HG03442 (cell line): Measurements from ENCODE around the gene OR6S1.
"Not testable (repeated sequence)": the region's sequence is repeated elsewhere in the genome, so short reads cannot be mapped to it uniquely, and the experiment has no call there.

Experiments used
- ATAC-seq: cut with Tn5 transposase; IDR thresholded peaks from one replicate; pipeline ENCODE4 v1.9.1; 2021; ENCODE audit warnings: mild to moderate bottlenecking, moderate library complexity; ENCODE audit not compliant: unreplicated experiment

The OR6S1 gene

DNA sequence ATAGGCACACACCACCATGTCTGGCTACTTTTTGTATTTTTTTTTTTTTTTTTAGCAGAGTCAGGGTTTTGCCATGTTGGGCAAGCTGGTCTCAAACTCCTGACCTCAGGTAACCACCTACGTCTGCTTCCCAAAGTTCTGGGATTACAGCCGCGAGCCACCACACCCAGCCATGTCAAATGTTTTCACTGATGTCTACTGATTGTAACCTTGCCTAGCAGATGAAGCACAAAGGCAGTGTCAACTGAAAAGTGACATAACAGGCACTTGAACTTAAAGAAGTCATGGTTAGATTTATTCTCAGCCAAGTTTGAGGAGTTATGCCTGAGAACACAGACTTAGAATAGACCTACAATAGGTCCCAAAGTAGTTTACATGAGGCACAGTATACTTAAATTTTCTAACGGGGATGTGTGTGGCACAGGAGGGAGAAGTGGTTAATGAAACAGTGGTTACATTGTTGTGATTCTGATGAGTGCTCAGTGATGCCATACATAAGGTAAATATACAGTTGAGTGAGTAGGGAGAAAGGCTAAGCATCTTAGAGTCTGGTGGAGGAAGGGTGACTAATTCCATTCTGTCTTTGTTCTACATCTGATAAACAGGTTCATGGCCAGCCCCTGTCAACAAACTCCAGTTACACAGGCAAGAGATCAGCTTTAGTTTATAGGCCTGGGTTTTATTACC is 30.2 kb upstream of the OR6S1 start:
- no peak for ATAC-seq

DNA sequence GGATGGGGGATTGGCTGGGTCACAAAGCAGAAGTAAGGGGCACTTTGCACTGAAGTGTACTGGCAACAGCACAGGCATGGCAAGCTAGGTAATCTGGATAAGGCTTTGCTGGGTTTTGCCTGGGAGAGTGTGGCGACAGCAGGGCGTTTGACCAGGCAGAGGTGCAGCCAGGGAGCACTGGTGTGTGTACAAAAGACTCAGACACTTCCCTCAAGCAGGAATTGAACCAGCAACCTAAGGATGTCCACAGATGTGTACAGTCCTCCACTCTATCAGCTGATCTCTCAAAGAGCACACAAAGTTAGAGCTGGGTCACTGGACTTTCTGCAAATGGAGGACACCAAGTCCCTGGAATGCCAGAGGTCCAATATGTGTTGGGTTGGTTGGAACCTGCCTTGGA is 27.5 kb upstream of the OR6S1 start:
- ATAC-seq, result no peak

DNA sequence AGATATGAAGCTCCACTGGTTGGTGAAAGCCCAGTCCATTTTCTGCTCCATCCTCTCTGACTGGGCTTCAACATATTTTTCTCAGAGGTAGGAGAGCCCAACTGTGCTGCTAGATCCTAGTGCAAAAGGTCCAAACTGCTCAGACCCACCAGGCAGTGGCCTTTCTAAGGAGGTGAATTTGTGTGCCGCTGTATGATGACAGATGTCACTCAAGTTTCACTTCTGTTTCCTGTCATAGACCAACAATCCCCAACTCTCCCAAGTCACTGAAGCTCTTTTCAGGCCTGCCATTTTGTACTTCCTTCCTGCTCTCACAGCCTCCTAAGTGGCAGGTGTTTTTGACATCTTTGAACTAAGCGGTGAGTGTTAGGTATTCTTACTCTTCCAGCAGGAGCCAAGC is 26.5 kb upstream of the OR6S1 start:
- peak; percentile 83 for ATAC-seq

DNA sequence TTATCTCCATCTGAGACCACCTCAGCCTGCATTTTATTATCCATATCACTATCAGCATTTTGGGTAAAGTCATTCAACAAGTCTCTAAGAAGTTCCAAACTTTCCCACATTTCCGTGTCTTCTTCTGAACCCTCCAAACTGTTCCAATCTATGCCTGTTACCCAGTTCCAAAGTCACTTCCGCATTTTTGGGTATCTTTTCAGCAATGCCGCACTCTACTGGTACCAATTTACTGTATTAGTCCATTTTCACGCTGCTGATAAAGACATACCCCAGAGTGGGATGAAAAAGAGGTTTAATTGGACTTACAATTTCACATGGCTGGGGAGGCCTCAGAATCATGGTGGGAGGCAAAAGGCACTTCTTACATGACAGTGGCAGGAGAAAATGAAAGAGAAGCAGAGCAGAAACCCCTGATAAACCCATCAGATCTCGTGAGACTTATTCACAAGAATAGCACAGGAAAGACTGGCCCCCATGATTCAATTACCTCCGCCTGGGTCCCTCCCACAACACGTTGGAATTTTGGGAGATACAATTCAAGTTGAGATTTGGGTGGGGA is 25.0 kb upstream of the OR6S1 start:
- ATAC-seq, result not testable (repeated sequence)

DNA sequence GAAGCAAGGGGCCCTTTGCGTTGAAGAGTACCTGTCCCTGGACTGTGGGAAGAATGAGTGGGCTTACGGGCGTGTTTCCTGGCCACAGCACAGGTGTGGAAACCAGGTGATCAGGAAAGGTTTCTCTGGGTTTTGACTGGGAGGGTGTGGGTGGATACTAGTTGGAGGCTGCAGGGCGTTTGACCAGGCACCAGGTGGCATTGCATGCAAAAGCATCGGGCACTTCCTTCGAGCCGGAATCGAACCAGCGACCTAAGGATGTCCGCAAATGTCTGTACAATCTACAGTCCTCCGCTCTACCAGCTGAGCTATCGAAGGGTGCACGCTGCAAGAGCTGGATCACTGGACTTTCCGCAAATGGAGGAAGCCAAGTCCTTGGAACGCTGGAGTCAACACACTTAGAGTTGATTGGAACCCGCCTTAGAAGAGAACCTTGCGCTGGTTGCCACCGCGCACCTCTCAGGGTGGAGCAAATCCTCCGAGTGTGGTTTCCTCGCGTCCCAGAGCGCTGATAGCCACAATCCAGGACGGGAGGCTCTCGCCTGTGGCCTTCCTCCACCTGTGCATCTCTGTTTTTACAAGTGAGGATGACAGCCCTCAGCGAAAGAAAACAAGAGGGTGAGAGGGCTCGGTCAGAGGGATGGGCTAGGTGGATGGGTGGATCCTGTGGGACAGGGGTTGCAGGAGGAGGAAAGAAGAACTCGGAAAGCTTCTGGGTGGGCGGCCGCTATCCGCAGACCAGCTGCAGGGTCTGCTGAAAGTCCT is 21.7 kb upstream of the OR6S1 start:
- ATAC-seq, result peak; percentile 54

DNA sequence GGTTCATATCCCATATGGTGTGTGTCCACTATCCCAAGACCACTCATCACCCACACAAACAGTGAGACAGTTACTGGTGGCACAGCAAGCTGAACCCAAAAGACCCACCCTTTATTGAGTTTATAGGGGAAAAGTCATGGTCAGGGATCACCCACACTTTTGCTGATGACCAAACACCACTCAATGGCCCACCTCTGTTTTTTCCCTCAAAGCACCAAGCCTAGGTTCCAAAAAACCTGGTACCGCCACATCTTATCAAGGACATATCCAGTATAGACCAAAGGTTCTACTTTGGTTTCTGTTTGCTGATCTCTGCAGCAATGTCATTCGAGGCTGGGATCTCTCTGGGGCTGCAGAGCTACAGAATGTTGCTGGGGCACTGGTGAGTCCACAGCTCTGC is 19.7 kb upstream of the OR6S1 start:
- no peak for ATAC-seq

DNA sequence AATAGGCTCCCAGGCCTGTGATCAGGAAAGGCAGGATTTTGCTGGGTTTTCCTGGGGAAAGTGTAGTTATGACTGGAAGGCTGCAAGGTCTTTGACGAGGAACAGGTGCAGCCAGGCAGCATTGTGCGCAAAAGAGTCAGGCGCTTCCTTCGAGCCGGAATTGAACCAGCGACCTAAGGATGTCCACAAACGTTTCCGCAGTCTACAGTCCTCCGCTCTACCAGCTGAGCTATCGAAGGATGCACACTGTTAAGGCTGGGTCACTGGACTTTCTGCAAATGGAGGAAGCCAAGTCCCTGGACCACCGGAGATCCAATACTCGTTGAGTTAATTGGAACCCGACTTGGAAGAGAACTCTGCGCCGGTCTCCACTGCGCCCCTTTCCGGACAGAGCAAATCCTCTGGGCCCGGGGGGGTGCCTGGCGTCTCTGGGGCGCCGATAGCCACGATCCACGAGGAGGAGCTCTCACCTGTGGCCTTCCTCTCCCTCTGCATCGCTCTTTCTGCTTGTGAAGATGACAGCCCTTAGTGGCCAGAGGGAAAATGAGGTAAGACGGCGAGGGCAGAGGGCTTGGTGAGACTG is 18.4 kb upstream of the OR6S1 start:
- no peak for ATAC-seq

DNA sequence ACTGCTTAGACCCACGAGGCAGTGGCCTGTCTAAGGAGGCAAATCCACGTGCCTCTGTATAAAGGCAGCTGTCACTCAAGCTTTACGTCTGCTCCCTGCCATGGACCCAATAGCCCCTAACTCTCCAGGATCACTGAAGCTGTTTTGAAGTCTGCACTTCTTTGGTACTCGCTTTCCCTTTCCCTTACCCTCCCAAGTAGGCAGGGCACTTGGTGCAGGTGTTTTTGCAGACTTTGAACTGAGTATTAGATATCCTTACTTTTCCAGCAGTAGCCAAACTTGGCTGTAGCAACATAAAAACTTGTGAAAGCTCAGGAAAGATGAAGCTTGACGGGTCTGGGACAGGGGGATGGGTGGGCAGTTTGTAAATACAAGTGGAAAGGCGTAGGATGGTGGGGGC is 17.8 kb upstream of the OR6S1 start:
- no peak for ATAC-seq

DNA sequence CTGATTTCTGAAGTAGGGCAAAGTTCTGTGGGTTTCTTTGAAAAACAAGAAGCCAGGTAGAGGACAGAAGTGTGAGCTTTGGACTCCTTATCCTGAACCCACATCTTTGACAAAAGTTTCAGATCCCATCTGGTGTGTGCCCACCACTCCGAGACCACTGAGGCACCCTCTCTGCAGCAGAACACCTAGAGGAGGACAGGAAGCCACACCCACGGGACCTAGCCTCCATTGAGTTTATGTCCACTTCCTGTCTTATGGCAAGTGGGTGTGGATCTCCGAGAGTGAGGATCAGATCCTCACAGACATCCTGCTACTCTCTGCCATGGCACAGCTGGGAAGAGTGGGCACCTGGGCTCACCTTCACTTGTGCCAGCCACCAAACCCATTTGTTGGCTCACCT is 16.8 kb upstream of the OR6S1 start:
- no peak for ATAC-seq

DNA sequence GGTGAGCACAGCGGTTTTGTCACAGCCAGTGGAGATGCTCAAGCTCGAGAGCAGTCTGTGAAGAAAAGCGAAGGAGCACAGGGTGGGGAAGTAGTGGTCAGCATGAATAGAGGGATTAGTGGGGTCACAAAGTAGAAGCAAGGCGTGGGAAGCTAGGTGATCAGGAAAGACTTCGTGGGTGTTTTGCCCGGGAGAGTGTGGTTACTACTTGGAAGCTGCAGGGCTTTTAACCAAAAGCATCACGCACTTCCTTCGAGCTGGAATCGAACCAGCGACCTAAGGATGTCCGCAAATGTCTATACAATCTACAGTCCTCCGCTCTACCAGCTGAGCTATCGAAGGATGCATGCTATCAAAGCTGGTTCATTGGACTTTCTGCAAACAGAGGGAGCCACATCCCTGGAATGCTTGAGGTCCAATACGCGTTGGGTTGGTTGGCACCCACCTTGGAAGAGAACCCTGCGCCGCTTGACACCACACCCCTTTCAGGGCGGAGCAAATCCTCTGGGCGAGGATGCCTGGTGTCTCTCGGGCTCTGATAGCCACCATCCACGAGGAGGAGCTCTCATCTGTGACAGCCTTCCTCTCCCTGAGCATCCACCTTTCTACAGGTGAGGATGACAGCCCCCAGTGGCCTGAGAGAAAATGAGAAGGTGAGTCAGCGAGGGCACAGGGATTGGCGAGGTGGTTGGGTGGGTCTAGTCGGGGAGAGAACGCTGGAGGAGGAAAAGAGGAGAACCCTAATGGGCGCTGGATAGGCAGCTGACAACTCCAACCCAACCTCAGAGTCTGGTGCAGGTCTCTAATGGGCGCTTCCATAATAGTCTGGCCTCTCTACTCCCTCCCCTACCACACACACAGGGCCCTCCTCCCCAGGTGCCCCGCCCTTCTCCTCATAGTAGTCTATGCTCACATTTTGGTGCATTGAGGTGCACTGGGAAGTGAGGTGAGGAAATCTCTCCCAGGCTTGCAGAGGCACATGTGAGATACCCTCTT is 16.0 kb upstream of the OR6S1 start:
- no peak for ATAC-seq

DNA sequence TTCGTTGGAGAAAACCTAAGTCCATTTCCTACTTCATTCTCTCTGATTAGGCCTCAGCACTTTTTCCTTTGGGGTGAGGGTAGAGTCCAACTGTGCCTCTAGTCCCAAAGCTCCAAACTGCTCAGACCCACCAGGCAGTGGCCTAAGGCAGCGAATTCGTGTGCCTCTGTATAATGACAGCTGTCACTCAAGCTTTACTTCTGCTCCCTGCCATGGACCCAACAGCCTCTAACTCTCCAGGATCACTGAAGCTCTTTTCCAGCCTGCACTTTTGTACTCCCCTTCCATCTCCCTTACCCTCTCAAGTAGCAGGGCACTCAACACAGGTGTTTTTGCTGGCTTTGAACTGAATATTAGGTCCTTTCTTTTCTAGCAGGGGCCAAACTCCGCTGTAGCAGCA is 14.8 kb upstream of the OR6S1 start:
- no peak for ATAC-seq

DNA sequence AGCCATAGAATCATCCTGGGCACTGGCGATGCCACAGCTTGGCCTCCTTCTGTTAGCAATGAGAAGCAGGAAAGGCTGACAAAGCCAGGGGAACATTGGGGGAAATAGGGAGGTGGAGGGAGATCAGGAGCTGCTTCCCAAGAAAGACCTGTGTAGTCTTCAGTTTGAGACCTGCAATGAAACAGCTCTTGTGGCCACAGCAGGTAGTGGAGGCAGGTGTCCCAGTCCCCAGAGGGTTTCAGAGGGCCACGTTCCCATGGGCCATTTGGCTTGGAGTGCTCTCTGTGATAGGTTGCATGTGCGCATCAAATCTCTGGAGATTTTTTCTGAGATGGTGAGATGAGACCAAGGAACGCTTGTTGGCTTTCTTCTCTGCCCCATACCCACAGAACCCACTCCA is 14.4 kb upstream of the OR6S1 start:
- no peak for ATAC-seq

DNA sequence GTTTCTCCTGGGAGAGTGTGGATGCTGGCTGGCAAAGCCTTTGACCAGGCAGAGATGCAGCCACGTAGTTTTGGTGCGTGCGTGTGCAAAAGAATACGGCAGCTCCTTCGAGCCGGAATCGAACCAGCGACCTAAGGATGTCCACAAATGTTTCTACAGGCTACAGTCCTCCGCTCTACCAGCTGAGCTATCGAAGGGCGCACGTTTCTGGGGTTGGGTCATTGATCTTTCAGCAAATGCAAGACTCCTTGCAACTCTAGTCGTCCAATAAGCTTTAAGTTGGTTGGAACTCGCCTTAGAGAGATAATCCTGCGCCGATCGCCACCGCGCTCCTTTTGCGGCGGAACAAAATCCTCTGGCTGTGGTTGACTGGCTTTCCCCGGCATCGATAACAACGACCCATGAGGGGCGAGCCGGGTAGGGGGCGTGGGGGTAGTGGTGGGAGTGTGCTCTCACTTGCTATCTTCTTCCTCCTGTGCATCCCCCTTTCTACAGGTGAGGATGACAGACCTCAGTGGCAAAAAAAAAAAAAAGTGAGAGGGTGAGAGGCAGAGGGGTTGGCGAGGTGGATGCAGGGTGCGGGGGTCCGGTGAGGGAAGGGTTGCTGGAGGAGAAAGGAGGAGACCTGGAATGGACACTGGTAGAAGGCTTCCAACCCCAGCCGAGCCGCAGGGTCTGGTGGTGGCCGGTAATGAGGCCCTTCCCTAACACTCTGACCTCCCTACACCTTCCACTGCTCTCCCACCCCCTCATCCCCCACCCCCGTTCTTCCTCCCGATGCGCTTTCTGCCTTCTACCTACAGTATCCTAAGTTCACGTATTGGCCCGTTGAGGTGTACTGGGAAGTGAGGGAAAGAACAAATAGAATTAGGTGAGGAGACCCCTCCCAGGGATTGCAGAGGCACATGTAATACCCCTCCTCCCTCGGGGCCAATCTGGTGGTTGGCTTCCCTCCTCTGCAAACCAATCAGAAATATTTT is 11.8 kb upstream of the OR6S1 start:
- ATAC-seq, result peak; percentile 49

DNA sequence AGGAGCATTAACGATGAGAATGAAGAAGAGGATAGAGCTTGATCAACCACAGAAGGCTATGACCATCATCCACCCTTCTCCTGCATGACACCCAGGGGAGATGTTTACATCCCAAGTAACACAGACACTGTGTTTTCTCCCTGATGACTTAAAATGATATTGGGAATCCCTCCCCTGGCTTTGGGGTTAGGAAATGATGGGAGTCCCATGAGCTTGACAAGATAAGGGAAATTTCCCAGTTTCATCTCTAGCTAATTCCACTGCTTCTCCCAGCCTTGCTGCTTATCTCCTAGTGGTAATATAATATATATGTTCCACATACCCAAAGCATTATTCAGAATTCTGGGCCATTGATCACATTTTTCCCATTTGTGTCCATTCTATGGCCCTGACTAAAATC is 4.0 kb upstream of the OR6S1 start:
- no peak for ATAC-seq

DNA sequence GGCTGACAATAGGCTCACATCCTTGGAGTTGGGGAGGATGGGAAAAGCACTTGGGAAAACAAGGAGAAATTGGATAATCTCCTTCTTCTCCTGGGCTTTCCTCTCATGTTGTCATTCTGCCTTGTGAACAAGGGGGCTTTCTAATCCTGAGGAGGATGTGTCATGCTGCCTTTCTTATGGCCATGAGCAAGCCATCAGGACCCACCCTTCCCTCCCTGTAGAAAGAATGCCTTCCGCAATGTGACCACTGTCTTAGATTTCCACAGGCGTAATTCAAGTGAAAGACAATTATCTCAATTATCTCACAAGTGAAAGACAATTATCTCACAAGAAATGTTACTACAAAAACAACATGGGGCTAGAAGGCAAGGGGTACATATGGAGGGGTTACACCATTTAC is 3.0 kb upstream of the OR6S1 start:
- ATAC-seq, result no peak

DNA sequence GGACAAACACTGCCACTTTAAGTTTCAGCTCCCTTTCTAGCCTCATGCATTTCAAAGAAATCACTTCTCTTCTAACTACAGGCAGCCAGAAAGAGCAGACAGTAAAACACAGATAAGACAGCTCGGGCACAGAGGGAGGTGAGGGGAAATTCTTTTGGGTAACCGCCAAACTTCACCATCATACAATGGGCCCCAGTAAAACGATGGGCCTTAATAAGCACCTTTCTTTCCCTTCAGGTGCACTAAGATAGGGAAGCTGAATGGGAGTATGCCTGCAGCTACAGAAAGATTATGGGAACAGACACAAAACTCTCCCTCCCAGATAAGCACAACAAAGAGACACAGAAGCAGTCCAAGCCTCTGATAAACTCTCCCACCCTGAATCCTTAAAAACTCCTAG is 1.3 kb upstream of the OR6S1 start:
- ATAC-seq, result not testable (repeated sequence)

DNA sequence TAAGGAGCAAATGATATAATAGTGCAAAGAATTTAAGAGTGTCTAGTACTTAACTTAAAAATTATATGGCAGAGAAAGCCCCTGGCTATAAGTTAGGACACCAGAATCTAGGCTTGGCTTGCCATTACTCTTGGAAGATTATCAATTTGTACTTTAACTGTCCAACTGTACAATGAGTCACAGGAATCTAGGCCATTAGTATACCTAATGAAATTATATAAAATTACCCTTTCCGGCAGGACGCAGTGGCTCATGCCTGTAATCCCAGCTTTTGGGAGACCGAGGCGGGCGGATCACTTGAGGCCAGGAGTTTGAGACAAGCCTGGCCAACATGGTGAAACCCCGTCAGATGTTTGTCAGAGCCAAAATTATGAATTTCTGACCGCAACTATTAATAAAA is 691 bp upstream of the OR6S1 start:
- no peak for ATAC-seq

DNA sequence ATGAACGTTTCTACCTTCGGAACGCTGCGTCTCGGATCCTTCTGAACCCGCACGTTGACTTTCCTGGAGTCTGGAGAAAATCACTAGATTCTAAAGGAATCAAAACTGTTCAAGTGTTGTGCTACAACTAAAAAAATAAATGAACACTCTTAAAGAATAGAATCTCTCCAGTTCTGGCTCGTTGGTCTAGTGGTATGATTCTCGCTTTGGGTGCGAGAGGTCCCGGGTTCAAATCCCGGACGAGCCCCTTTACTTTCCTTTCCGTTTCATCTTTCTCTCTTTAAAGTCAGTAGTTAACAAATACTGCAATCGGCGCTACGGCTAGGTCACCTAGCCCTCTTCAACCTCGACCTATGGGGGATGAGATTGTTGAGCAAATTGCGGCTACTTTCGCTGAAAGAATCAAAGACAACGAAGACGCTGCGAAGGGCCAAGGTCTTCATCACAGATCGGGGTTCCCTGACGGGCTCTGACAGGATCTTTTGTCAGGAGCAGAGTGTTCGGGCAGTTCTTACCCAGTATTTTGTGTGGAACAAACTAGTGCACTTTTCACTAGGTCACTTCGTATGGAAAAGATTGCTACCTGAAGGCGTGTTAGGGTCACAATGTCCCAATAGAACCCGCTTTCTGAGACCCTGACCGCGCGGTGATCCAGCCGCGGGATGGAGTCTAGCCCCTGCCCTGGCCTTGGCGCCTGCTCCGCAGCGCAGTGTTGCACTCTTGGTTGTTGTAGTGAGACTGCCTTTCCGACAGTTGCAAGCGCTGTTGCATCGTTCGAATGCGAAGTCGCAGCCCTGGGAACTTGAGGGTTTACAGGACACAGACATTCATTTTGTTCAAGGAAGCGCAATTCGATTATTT is 8.4 kb downstream of the OR6S1 start:
- peak; percentile 51 for ATAC-seq

DNA sequence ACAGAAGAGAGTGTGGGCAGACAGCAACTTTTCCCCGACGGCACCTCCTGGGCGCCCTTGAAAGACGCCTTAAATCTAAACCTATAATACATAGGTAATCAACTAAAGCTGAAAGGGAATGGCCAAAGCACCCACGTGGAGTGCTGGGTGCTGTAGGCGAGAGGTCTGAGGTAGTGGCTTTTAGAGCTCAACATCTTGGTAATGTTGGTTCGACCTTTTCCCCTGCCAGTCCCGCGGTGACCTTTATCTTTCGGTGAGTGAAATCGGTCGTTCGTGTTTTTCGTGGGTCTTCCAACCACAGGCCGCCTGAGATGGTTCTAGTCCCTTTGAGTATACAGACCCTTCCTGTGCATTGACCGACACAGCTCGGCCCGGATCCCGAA is 9.1 kb downstream of the OR6S1 start:
- ATAC-seq, result peak; percentile 5
